Stimulated activated CD8-positive, alpha-beta memory T cell treated with anti-CD3 and anti-CD28 coated beads, Interleukin-4, amount 100 ng/mL, for 1 hour (primary cell): ENCODE measurements around the gene PARD3B.

Source experiments
- DNase-seq, 2 donors: peaks; one replicate each; pipeline ENCODE4 v3.0.0-alpha.2; 2020; ENCODE audit warnings: low read depth in 2 of 2, low spot score in 1 of 2

Gene PARD3B

GRCh38 chr2:205047273-205047839, 502.1 kb downstream of the PARD3B start:
- no peak for DNase-seq

- no peak for DNase-seq
These were observed 506.1 kb downstream of the PARD3B start for GRCh38 chr2:205051417-205051816.

- DNase-seq, result no peak
These were observed 507.5 kb downstream of the PARD3B start for GRCh38 chr2:205052781-205053180.

GRCh38 chr2:205053827-205054410, 508.6 kb downstream of the PARD3B start:
- no peak for DNase-seq

- DNase-seq, result no peak
These were observed 509.5 kb downstream of the PARD3B start for GRCh38 chr2:205054789-205055188.

- no peak for DNase-seq
These were observed 510.0 kb downstream of the PARD3B start for GRCh38 chr2:205055251-205055650.

- DNase-seq, result no peak
These were observed 510.9 kb downstream of the PARD3B start for GRCh38 chr2:205056151-205056561.

- no peak for DNase-seq
These were observed 513.1 kb downstream of the PARD3B start for GRCh38 chr2:205058409-205058808.

GRCh38 chr2:205060269-205060668, 515.0 kb downstream of the PARD3B start:
- no peak for DNase-seq

- no peak for DNase-seq
These were observed 520.8 kb downstream of the PARD3B start for GRCh38 chr2:205066081-205066480.

- no peak for DNase-seq
These were observed 524.7 kb downstream of the PARD3B start for GRCh38 chr2:205069928-205070327.

- DNase-seq, result no peak
These were observed 525.6 kb downstream of the PARD3B start for GRCh38 chr2:205070889-205071288.

- DNase-seq, result no peak
These were observed 528.3 kb downstream of the PARD3B start for GRCh38 chr2:205073433-205074020.

GRCh38 chr2:205076405-205076804, 531.1 kb downstream of the PARD3B start:
- no peak for DNase-seq

GRCh38 chr2:205077159-205077558, 531.9 kb downstream of the PARD3B start:
- DNase-seq, result no peak

GRCh38 chr2:205078762-205079161, 533.5 kb downstream of the PARD3B start:
- DNase-seq, result no peak

- DNase-seq, result no peak
These were observed 533.9 kb downstream of the PARD3B start for GRCh38 chr2:205079173-205079572.

- no peak for DNase-seq
These were observed 541.4 kb downstream of the PARD3B start for GRCh38 chr2:205086662-205087061.

GRCh38 chr2:205087862-205088261, 542.6 kb downstream of the PARD3B start:
- DNase-seq, result no peak

- DNase-seq, result no peak
These were observed 544.7 kb downstream of the PARD3B start for GRCh38 chr2:205089958-205090357.

GRCh38 chr2:205091411-205091810, 546.1 kb downstream of the PARD3B start:
- no peak for DNase-seq

- no peak for DNase-seq
These were observed 548.8 kb downstream of the PARD3B start for GRCh38 chr2:205094031-205094430.

- no peak for DNase-seq
These were observed 558.4 kb downstream of the PARD3B start for GRCh38 chr2:205103699-205104098.
